ENCODE measurements around the gene RNASEH2A. TPM values are rescaled to one million over a fixed set of nuclear protein-coding genes. Genes with fewer than 3 reads are reported as not detected.

Gene RNASEH2A
- total and polyA plus RNA-seq, 2 of the 13 experiments (the other 11 are each of a cell fraction or from before 2014, with no cell fraction given) = 25.1 to 35.8 TPM

- TF ChIP-seq ZNF260 (CRISPR knock-in tag; IDR thresholded peaks at IDR 0.05; ENCODE audit: borderline replicate concordance, low read depth) (no peak), HDAC1 (CRISPR knock-in tag; IDR thresholded peaks at IDR 0.05) (peak; percentile 81; the same call in 1 of the 2 replicates), MED1 (CRISPR knock-in tag; IDR thresholded peaks at IDR 0.05) (peak; percentile 60), ZSCAN29 (CRISPR knock-in tag; conservative IDR thresholded peaks at IDR 0.05) (no peak), ZNF691 (CRISPR knock-in tag; IDR thresholded peaks at IDR 0.05; ENCODE audit: borderline replicate concordance, low read depth) (no peak; the same call in 1 of the 2 replicates), MTF1 (CRISPR knock-in tag; IDR thresholded peaks at IDR 0.05) (no peak), LRRFIP1 (CRISPR knock-in tag; conservative IDR thresholded peaks at IDR 0.05) (no peak), RXRA (CRISPR knock-in tag; IDR thresholded peaks at IDR 0.05) (peak; percentile 75; the same call in 1 of the 2 replicates), SMAD1 (CRISPR knock-in tag; IDR thresholded peaks at IDR 0.05; ENCODE audit: borderline replicate concordance, low read depth) (no peak; the same call in 1 of the 2 replicates), ZNF326 (CRISPR knock-in tag; IDR thresholded peaks at IDR 0.05; ENCODE audit: borderline replicate concordance) (no peak), SMARCC2 (IDR thresholded peaks at IDR 0.05) (no peak), ESRRA (CRISPR knock-in tag; IDR thresholded peaks at IDR 0.05; ENCODE audit: low read depth) (peak; percentile 20; the same call in 1 of the 2 replicates), TERF1 (CRISPR knock-in tag; IDR thresholded peaks at IDR 0.05) (peak; percentile 42; the same call in 1 of the 2 replicates), ZNF746 (CRISPR knock-in tag; IDR thresholded peaks at IDR 0.05) (peak; percentile 77), ZNF496 (CRISPR knock-in tag; IDR thresholded peaks at IDR 0.05; ENCODE audit: insufficient replicate concordance) (no peak), IRX3 (CRISPR knock-in tag; IDR thresholded peaks at IDR 0.05; ENCODE audit: borderline replicate concordance, low read depth) (0 out of 2 replicates have a peak, but pooled peaks have one; percentile 62), ZNF687 (CRISPR knock-in tag; IDR thresholded peaks at IDR 0.05) (peak; percentile 94)
Measured at GRCh38 chr19:12792051-12792852, 14.1 kb upstream of the RNASEH2A start (continued).
